SK-N-SH (cell line): ENCODE measurements around the gene TNFRSF19. TPM values are rescaled to one million over a fixed set of nuclear protein-coding genes. Genes with fewer than 3 reads are reported as not detected.

Experiments
- CTCF ChIA-PET: fragments of 300-600, 350-600 bp; formaldehyde crosslinking; extraction: SDS; loops from one replicate; lab custom pipeline; 2021; lab: Yijun Ruan, JAX
- POLR2A ChIA-PET: fragments of 350-600 bp; sonication (Branson Sonifier 250); formaldehyde crosslinking; extraction: SDS; loops from one replicate; lab custom pipeline; 2020; ENCODE audit warnings: antibody characterized with exemption, inconsistent platforms; lab: Yijun Ruan, JAX
- DNase-seq: peaks from one replicate; pipeline ENCODE4 v3.0.0; 2012
- H2AFZ ChIP-seq: fragments of 200-600 bp; sonication (generic); 2 replicates; pipeline ENCODE4 v1.8.1; 2016; ENCODE audit warnings: antibody characterized with exemption, mild to moderate bottlenecking, low read depth
- H3F3A ChIP-seq: fragments of 200-600 bp; sonication (generic); replicated peaks from 2 replicates; pipeline ENCODE3; 2016; ENCODE audit warnings: antibody characterized with exemption, mild to moderate bottlenecking; ENCODE audit not compliant: insufficient read depth
- H3K27ac ChIP-seq, 2 experiments: fragments of 200-500 bp in 1 of 2; fragments of 200-600 bp in 1 of 2; sonication (Bioruptor generic) in 1 of 2; sonication (generic), shearing (Covaris generic) in 1 of 2; 2 replicates each; pipeline versions ENCODE4 v1.5.1 to v1.6.1; 2014 to 2016; ENCODE audit warnings: low read depth in 2 of 2, inconsistent platforms in 1 of 2, low read length in 1 of 2, mild to moderate bottlenecking in 1 of 2, mixed read lengths in 1 of 2
- H3K27me3 ChIP-seq: fragments of 200-600 bp; sonication (generic), shearing (Covaris generic); 2 replicates; pipeline ENCODE4 v1.6.1; 2016; ENCODE audit warnings: mixed run types; ENCODE audit not compliant: insufficient read depth
- H3K36me3 ChIP-seq, 2 experiments: fragments of 200-500 bp in 1 of 2; fragments of 200-600 bp in 1 of 2; sonication (Bioruptor generic) in 1 of 2; sonication (generic) in 1 of 2; replicated peaks in 1 of 2; 2 replicates each; pipeline versions ENCODE3 to v1.5.1; 2014 to 2016; ENCODE audit warnings: low read length in 1 of 2, mild to moderate bottlenecking in 1 of 2; ENCODE audit not compliant: insufficient read depth in 2 of 2, control insufficient read depth in 1 of 2
- H3K4me1 ChIP-seq, 2 experiments: fragments of 200-500 bp in 1 of 2; fragments of 200-600 bp in 1 of 2; sonication (Bioruptor generic) in 1 of 2; sonication (generic), shearing (Covaris generic) in 1 of 2; 2 replicates each; pipeline versions ENCODE4 v1.5.1 to v1.6.1; 2014 to 2016; ENCODE audit warnings: low read depth in 1 of 2, low read length in 1 of 2, mixed run types in 1 of 2; ENCODE audit not compliant: insufficient read depth in 2 of 2, control insufficient read depth in 1 of 2
- H3K4me2 ChIP-seq: fragments of 200-600 bp; sonication (generic), shearing (Covaris generic); 2 replicates; pipeline ENCODE4 v1.6.1; 2017; ENCODE audit warnings: mixed run types
- H3K4me3 ChIP-seq, 2 experiments: fragments of 200-500 bp in 1 of 2; fragments of 200-600 bp in 1 of 2; sonication (Bioruptor generic) in 1 of 2; sonication (generic), shearing (Covaris generic) in 1 of 2; 2 replicates each; pipeline versions ENCODE4 v1.5.1 to v1.8.1; 2014 to 2016; ENCODE audit warnings: low read depth in 2 of 2, inconsistent platforms in 1 of 2, low read length in 1 of 2, mild to moderate bottlenecking in 1 of 2, mixed read lengths in 1 of 2, moderate library complexity in 1 of 2
- H3K79me2 ChIP-seq: fragments of 200-600 bp; sonication (generic); 2 replicates; pipeline ENCODE4 v1.8.1; 2017; ENCODE audit warnings: mild to moderate bottlenecking; ENCODE audit not compliant: insufficient read depth
- H3K9ac ChIP-seq: fragments of 200-600 bp; sonication (generic); 2 replicates; pipeline ENCODE4 v1.6.1; 2017; ENCODE audit warnings: mixed run types
- H3K9me2 ChIP-seq: fragments of 200-600 bp; sonication (generic); 2 replicates; pipeline ENCODE4 v1.6.1; 2017; ENCODE audit warnings: mixed run types
- H3K9me3 ChIP-seq: fragments of 200-600 bp; sonication (generic); 2 replicates; pipeline ENCODE4 v1.6.1; 2017; ENCODE audit warnings: mixed run types, mild to moderate bottlenecking, moderate library complexity
- H4K20me1 ChIP-seq: fragments of 200-600 bp; sonication (generic); 2 replicates; pipeline ENCODE4 v1.6.1; 2017; ENCODE audit warnings: mild to moderate bottlenecking, mixed run types; ENCODE audit not compliant: insufficient read depth
- CHD2 ChIP-seq: fragments of 150-350 bp; IDR thresholded peaks from 2 replicates; pipeline ENCODE4 v1.6.1; 2018; ENCODE audit warnings: low read length; ENCODE audit not compliant: partially characterized antibody
- ELF1 ChIP-seq: IDR thresholded peaks from 2 replicates; pipeline ENCODE4 v1.4.0; 2012
- EP300 ChIP-seq, 2 experiments: IDR thresholded peaks; 2 replicates each; pipeline versions ENCODE4 v1.4.0 to v1.6.1; 2012; ENCODE audit warnings: borderline replicate concordance in 1 of 2, low read depth in 1 of 2, low read length in 1 of 2
- FOSL2 ChIP-seq: IDR thresholded peaks from 2 replicates; pipeline ENCODE4 v1.4.0; 2012; ENCODE audit warnings: low read depth, mild to moderate bottlenecking, moderate library complexity, borderline replicate concordance
- FOXJ3 ChIP-seq: sonication (generic); formaldehyde crosslinking; IDR thresholded peaks from 2 replicates; pipeline ENCODE4 v1.5.1; 2020; ENCODE audit warnings: mild to moderate bottlenecking, missing genetic modification reagents
- GABPA ChIP-seq: IDR thresholded peaks from 2 replicates; pipeline ENCODE4 v1.4.0; 2012; ENCODE audit warnings: low read depth, mild to moderate bottlenecking
- GATA2 ChIP-seq: sonication (generic); formaldehyde crosslinking; IDR thresholded peaks from 2 replicates; pipeline ENCODE4 v1.5.0; 2020; ENCODE audit warnings: mild to moderate bottlenecking, missing genetic modification reagents
- MAX ChIP-seq: IDR thresholded peaks from 2 replicates; pipeline ENCODE4 v1.4.0; 2012; ENCODE audit warnings: low read depth
- NRF1 ChIP-seq: IDR thresholded peaks from 2 replicates; pipeline ENCODE4 v1.6.1; 2012; ENCODE audit warnings: low read depth, mild to moderate bottlenecking, low read length
- PBX3 ChIP-seq: IDR thresholded peaks from 2 replicates; pipeline ENCODE4; 2012
- RAD21 ChIP-seq: IDR thresholded peaks from 2 replicates; pipeline ENCODE4 v1.6.1; 2012; ENCODE audit warnings: mild to moderate bottlenecking, low read length
- RFX5 ChIP-seq: IDR thresholded peaks from 2 replicates; pipeline ENCODE4 v1.6.1; 2012; ENCODE audit warnings: mild to moderate bottlenecking, improper control_type of control experiment, low read length
- SIN3A ChIP-seq: IDR thresholded peaks from 2 replicates; pipeline ENCODE4 v1.6.1; 2012; ENCODE audit warnings: low read depth, mild to moderate bottlenecking, low read length, moderate library complexity, borderline replicate concordance
- TCF12 ChIP-seq: IDR thresholded peaks from 2 replicates; pipeline ENCODE4 v1.4.0; 2012
- WGBS: methylation state at CpG from one replicate; pipeline ENCODE4 v1.1.6; 2017; ENCODE audit warnings: low lambda C conversion rate; 5-methylcytosine and 5-hydroxymethylcytosine counted together
- polyA plus RNA-seq, 3 experiments: library from polyadenylated mRNA; depleted of rRNA; stranded (reverse); fragments of >200 nt; gene quantifications; 2 replicates each; pipeline ENCODE4 v1.2.3, GENCODE V29; 2012

TNFRSF19 gene
- polyA plus RNA-seq, 1 of the 3 experiments (the other 2 are of a cell fraction), result 4.6 TPM

GRCh38 chr13:23716401-23716800 lies 146.2 kb downstream of the TNFRSF19 start:
- Histone ChIP-seq H3K9me3 (no peaks in the 10 kb centered on the region), H3K36me3 (no peaks in the 10 kb centered on the region), H2AFZ (no peak overlapping the region), H3K4me2 (no peak overlapping the region), H3K27me3 (no peaks in the 10 kb centered on the region)
- WGBS, result 100% methylated on average over 2 of the region's 2 CpGs
- CTCF ChIA-PET, result interaction anchor here (0.7 kb wide), 1 partner anchor 13 kb away, joined by 4 read pairs; no protein-coding TSS in a partner anchor
- TF ChIP-seq SIN3A (no peak), RFX5 (no peak), MAX (no peak), PBX3 (no peak), GABPA (no peak), NRF1 (no peak), FOXJ3 (CRISPR knock-in tag) (no peak), ELF1 (no peak), FOSL2 (no peak), EP300 (IDR thresholded peaks at IDR 0.05; ENCODE audit: borderline replicate concordance in 1 of 2, low read depth in 1 of 2, low read length in 1 of 2) (no peak), TCF12 (no peak)
- TF ChIP-seq, all 33 proteins: peak for 0
- DNase-seq, result no peak
- H3K4me1 ChIP-seq, result no peaks in the 10 kb centered on the region
- H3F3A ChIP-seq, result no peaks in the 10 kb centered on the region
- H3K4me3 ChIP-seq, result no peak overlapping the region
- H3K79me2 ChIP-seq, result no peaks in the 10 kb centered on the region
- POLR2A ChIA-PET, result no interaction called here
- no peak overlapping the region for H3K9ac ChIP-seq
- H4K20me1 ChIP-seq, result no peaks in the 10 kb centered on the region
- no peak overlapping the region for H3K27ac ChIP-seq
- H3K9me2 ChIP-seq, result no peaks in the 10 kb centered on the region

- Histone ChIP-seq H3K9me2 (no peaks in the 10 kb centered on the region), H4K20me1 (no peaks in the 10 kb centered on the region), H3K27ac (no peak overlapping the region), H3F3A (peaks cover 9% of the 10 kb centered on the region), H2AFZ (no peak overlapping the region), H3K9ac (no peak overlapping the region), H3K4me1 (peaks cover 1 to 10% of the 10 kb centered on the region in 2 experiments; a peak in 3 of 4 replicates), H3K4me3 (no peak overlapping the region), H3K79me2 (no peaks in the 10 kb centered on the region), H3K9me3 (no peaks in the 10 kb centered on the region)
- POLR2A ChIA-PET, result no interaction called here
- no peak for DNase-seq
- CTCF ChIA-PET, result interaction anchor here (1.9 kb wide), 1 partner anchor 23 kb away, joined by 9 read pairs; no protein-coding TSS in a partner anchor
- WGBS, result 12% methylated on average over 2 of the region's 2 CpGs
- no peak for TF ChIP-seq GATA2
- no peak for TF ChIP-seq RAD21
- no peak for TF ChIP-seq CHD2
- TF ChIP-seq, all 33 proteins: peak for 0
- H3K4me2 ChIP-seq, result no peak overlapping the region
- H3K27me3 ChIP-seq, result no peaks in the 10 kb centered on the region
- no peaks in the 10 kb centered on the region for H3K36me3 ChIP-seq
Observed at GRCh38 chr13:23718996-23719395, 148.8 kb downstream of the TNFRSF19 start.
